COLO668 (cell line): ENCODE measurements around the gene VEZF1.

Source experiments
- DNase-seq: peaks from one replicate; lab custom pipeline; 2025; ENCODE audit not compliant: unreplicated experiment; lab: John Stamatoyannopoulos, UW

Gene VEZF1

GRCh38 chr17:57999496-58000017 lies 11.5 kb upstream of the VEZF1 start:
- no peak for DNase-seq

DNA sequence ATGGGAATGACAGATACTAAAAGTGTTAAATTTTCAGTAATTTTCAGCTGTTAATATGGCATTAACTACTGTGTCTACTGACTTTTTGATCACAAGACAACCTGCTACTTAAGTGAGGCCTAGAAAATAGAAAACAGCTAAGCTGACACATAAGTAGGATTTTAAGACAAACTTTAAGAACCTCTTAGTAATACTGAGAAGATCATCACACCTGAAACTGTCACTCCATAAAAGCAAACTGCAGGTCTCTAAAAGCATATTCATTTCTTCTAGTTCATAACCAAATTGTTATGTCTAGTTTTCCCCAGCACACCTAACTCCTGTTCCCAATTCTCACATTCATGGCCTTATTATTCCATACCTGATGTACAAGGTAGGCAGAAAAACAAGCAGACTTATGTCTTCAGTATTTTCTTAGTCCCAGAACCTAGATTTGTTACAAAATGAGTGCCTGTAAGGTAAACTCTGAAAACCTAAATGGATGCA lies 11.0 kb upstream of the VEZF1 start:
- DNase-seq = no peak

- DNase-seq = no peak
Observed at GRCh38 chr17:57997085-57997809, 9.2 kb upstream of the VEZF1 start.

GRCh38 chr17:57995076-57995956 lies 7.3 kb upstream of the VEZF1 start:
- peak; percentile 40 for DNase-seq

- DNase-seq = no peak
Observed at GRCh38 chr17:57994436-57994835, 6.4 kb upstream of the VEZF1 start.

DNA sequence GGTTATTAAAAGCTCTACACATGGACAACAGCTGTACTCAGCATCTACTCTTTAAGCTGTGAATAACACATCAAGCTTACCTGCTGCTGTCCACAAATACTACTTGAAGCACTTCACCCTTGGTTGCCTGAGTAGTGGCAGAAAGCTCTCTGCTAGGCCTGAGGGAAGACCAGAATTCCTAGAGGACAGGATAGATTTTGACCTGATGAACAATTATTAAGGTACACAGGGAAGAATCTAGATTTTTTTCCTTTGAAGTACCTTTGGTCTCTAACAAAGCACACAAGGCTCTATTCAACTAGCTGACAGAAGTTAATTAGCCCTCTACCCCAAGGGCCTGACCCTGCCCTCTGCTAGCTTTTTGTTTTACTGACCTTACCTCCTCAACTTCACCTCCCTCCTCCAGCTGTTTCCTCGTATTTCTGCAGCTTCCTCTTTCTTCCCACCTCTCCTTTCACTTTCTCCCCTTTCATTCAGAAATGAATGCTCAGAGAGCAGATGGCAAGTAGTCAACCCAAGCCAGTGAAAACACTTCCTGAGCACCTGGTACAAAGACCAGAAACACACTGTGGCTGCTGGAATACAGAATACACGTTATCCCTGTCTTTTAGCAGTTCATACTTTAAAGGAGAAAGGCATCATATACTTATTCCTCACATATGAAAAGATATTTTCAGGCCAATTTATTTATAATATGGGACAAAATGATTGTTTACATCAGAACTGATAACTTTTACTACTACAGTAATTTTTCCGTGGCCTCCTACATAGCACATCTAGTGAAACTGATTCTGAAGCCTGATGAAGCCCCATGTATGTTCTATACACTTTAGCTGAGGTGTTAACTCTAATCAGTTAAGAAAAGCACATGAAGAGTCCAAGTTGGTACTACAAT lies 5.7 kb upstream of the VEZF1 start:
- no peak for DNase-seq

- DNase-seq = no peak
Observed at GRCh38 chr17:57991537-57991936, 3.5 kb upstream of the VEZF1 start.

DNA sequence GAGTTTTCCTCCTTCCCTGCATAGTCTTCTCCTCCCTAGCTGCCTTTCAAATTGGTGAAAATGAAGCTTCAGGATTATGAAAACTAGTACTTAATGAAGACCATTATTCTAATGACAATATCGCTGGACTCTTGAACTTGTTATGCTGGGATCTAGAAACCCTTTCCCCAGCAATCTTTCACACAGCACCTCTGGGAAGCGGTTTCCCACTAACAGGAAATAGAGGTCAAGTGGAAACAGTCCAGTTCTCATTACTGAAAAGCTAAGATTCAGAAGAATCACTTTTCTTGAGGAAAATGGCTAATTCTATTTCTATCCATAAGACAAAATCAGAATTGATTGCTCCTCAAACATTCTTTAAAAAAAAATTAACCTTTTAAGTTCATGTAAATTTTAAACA lies 2.0 kb upstream of the VEZF1 start:
- DNase-seq = no peak

GRCh38 chr17:57988301-57989250 lies 522 bp upstream of the VEZF1 start:
- peak; percentile 81 for DNase-seq

DNA sequence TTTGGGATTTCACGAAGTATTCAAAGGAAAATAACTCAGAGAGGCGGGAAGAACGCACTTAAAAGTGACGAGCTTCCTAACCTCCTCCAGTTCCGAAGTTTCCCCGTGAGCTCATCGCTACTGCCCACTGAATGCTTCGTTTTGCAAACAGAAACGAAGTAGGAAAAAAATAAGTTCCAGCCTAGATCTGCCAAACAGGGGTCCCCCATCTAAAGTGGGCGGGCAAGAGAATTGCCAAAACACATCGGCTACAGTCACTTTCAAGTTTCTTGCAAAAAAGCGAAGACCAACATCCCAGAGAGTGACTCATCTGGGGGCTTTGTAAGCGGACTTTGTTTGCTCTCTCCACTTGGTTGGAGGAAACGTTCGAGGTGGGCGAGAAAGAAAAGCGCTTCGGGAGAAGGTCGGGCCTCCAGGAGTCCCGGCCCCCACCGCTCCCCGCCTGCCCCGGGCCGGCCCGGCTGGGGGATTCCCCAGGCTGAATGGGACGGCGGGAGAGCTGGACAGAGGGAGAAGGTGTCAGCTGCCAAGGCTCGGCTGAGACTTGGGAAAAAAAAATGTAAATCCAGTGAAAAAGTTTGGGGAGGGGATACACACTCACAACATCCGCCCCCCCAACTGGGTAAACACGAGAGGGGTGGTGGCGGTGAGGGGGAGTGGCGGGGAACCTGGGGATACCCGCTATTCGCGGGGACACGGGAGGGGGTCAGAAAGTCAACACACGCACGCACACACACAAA lies 1.0 kb downstream of the VEZF1 start:
- peak; percentile 20 for DNase-seq

- no peak for DNase-seq
Observed at GRCh38 chr17:57985675-57985974, 2.4 kb downstream of the VEZF1 start.

GRCh38 chr17:57984936-57985674 lies 2.9 kb downstream of the VEZF1 start:
- DNase-seq = no peak

DNA sequence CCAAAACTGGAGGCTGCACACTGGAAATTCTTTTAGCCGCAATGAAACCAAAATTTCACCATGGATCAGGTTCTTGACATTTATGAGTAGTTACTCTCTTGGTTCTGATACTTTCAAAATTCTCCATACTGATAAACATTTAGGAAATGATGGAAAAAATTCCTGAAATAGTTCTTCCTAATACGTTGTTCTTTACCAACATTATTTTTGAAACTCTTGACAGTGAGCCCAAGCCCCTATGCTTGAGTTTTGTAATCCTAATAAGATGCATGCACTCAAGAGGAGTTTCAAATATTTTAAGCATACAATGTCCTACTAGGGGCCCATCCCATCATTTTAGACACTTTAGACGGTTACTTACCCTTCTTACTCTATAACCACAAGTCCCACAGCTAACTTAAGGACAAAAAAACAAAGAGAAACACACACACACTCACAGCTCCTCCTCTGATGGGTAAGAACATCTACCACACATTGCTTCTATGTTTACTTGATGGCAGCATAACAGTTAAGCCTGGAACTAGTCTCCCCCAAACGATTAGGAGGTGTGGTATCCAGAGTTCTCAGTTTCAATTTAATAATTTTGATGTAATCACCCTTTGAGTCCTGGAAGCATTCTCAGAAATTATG lies 3.7 kb downstream of the VEZF1 start:
- DNase-seq = no peak

GRCh38 chr17:57983446-57983845 lies 4.6 kb downstream of the VEZF1 start:
- no peak for DNase-seq

DNA sequence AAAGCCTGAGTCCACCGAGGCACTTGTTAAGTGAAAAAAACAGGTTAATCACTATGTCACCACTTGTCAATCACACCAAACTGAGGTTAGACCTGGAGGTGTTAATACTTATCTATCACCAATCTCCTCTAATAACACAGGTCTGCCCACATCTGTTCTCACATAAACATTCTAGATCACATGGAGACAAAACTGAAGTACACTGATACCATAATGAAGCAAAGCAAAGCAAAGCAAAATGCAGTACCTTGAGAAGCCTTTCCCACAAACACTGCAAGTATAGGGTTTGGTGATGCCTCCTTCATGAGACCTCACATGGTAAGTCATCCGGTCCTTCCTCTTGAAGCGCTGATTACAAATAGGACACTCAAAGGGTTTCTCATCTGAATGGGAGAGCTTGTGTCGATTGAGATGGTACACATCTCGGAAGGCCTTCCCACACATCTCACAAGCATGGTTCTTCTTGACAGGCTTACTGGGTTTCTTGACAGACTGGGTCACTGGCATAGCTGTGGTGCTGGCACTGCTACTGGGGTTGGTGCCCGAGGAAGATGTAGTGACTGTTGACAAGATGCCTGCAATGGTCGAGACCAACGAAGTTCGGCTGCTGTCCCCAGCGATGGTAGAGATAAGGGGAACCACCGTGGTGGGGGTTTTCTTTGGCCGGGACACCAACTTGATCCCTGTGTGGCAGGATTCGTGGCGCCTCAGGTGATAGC lies 5.4 kb downstream of the VEZF1 start:
- no peak for DNase-seq

DNA sequence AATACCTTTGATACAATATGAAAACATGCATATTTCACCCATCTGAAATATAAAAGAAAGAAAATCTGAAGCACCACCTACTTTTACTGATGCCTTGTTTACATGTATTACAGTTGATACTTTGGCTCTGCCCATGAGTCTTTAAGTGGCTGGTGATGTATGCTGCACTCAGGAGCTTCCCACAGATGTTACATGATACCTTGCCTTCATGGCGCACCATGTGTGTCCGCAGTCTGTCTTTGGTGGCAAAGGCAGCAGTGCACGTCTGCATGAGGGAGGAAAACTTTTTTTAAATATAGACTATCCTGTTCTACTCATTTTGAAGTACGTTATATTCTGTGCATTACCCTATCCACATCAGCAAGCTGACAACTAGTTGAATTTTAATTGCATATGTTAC lies 7.5 kb downstream of the VEZF1 start:
- DNase-seq = no peak

- DNase-seq = no peak
Observed at GRCh38 chr17:57979076-57979475, 9.0 kb downstream of the VEZF1 start.

GRCh38 chr17:57976594-57976993 lies 11.5 kb downstream of the VEZF1 start:
- DNase-seq = no peak
